Heart left ventricle (tissue), 16 donors: ENCODE data around the gene PMP22. TPM values are rescaled to one million over a fixed set of nuclear protein-coding genes. Genes with fewer than 3 reads are reported as not detected.
"Not testable (repeated sequence)": the region's sequence is repeated elsewhere in the genome, so short reads cannot be mapped to it uniquely, and the experiment has no call there.

Source experiments
- ATAC-seq, 4 donors: fragments of 200-7000 bp; cut with Tn5 transposase; one replicate each; pipeline ENCODE4 v1.9.1; 2020 to 2022; ENCODE audit warnings: moderate library complexity in 4 of 4, mild to moderate bottlenecking in 3 of 4, moderate number of reproducible peaks in 1 of 4
- DNase-seq, 5 donors: peaks; one replicate each; pipeline ENCODE4 v3.0.0-alpha.2; 2020
- H3K27ac ChIP-seq, 12 donors: fragments of 200-600 bp; sonication (generic) in 4 of 12; one replicate each; pipeline versions ENCODE4 v1.5.0 to v1.8.0; 2016 to 2022; ENCODE audit warnings: mild to moderate bottlenecking in 2 of 12
- H3K27me3 ChIP-seq, 9 donors: fragments of 200-600 bp; sonication (generic) in 2 of 9; one replicate each; pipeline versions ENCODE4 v1.5.1 to v1.8.0; 2016 to 2022; ENCODE audit warnings: mild to moderate bottlenecking in 3 of 9
- H3K36me3 ChIP-seq, 9 donors: fragments of 200-600 bp; sonication (generic) in 2 of 9; one replicate each; pipeline versions ENCODE4 v1.5.0 to v1.8.0; 2018 to 2022; ENCODE audit warnings: mild to moderate bottlenecking in 2 of 9
- H3K4me1 ChIP-seq, 12 donors: fragments of 200-600 bp; sonication (generic) in 4 of 12; one replicate each; pipeline versions ENCODE4 v1.5.0 to v1.8.0; 2016 to 2022; ENCODE audit warnings: mild to moderate bottlenecking in 3 of 12
- H3K4me3 ChIP-seq, 12 donors: fragments of 200-600 bp; sonication (generic) in 4 of 12; one replicate each; pipeline versions ENCODE4 v1.5.0 to v1.8.0; 2017 to 2022; ENCODE audit warnings: mild to moderate bottlenecking in 9 of 12, moderate library complexity in 4 of 12
- H3K9me3 ChIP-seq, 12 donors: fragments of 200-600 bp; sonication (generic) in 4 of 12; one replicate each; pipeline versions ENCODE4 v1.5.0 to v1.8.0; 2016 to 2022; ENCODE audit warnings: mild to moderate bottlenecking in 1 of 12
- POLR2A ChIP-seq, 2 donors: fragments of 450-650 bp; IDR thresholded peaks; one replicate each; pipeline ENCODE4 v1.6.1; 2017; ENCODE audit warnings: antibody characterized with exemption in 2 of 2, mild to moderate bottlenecking in 2 of 2, moderate library complexity in 2 of 2
- whole genome bisulfite sequencing, 4 donors: extraction: QIAGEN DNeasy Blood & Tissue Kit in 2 of 4; methylation state at CpG; one replicate each; pipeline versions ENCODE4 v1.1.5 to v1.1.7; 2013 to 2018; 5-methylcytosine and 5-hydroxymethylcytosine counted together
- intact Hi-C, 10 donors: fragments of 100-400 bp; cut with DNase I; formaldehyde crosslinking; loops; one replicate each; pipeline versions ENCODE4 v1.11.1 to v1.14.2; 2022
- polyA plus RNA-seq, 2 donors: library from polyadenylated mRNA; stranded (reverse); fragments of 200-250 nt; gene quantifications; one replicate each; pipeline ENCODE4 v1.2.3, GENCODE V29; 2013
- total RNA-seq, 9 donors: library from RNA; depleted of rRNA in 2 of 9; stranded (reverse); fragments of >200 nt in 2 of 9; fragmentation: NEBNext Ultra II Directional in 3 of 9; extraction: Animal tissue kit (Norgen Biotek cat#: 25700) in 3 of 9; gene quantifications; one replicate each; pipeline versions ENCODE4 v1.1.0 to v1.2.4, GENCODE V29; 2016 to 2023
- TF ChIP-seq, protein P1 (sequence below), 12 donors: fragments of 200-600 bp; sonication (generic) in 4 of 12; IDR thresholded peaks; one replicate each; pipeline versions ENCODE4 v1.5.0 to v1.8.0; 2018 to 2022; ENCODE audit warnings: antibody characterized with exemption in 12 of 12, mild to moderate bottlenecking in 5 of 12
- donor health status: ischemic (EF 13 %, LVEDD 7.1; RV severe dilation, severe dysfunction).
- donor health status: healthy with polysubstance abuse.
- donor health status: DM: no; HTN: yes; CAD: no.
- donor health status: DM: no; HTN: no; CAD: no.
- donor health status: ischemic (EF 25% LVEDD 6.9; RV normal size, moderate dysfunction).
- donor health status: ischemic (EF 25% LVEDD 5.7; RV mildly dilated, moderate dysfunction).
- donor health status: healthy.
- donor health status: DM: yes; HTN: yes; CAD: no.
- donor health status: ischemic (EF 35%, LVEDD 5.7; RV mildly dilated, moderate dysfunction).
- donor health status: nonischemic (EF 11% LVEDD 7.7; RV severe dilation, severe dysfunction).
- donor health status: DM: yes; HTN: yes; CAD: no.
- donor health status: PGD.
- donor health status: ischemic (EF 29% LVEDD 5.4; RV normal size, mild dysfunction).
- donor health status: nonischemic (EF 23%, LVEDD 6.1; RV moderate dilation, normal function).

The PMP22 gene
- total and polyA plus RNA-seq, 11 donors, result 92.2 to 421 (median 186) TPM

DNA sequence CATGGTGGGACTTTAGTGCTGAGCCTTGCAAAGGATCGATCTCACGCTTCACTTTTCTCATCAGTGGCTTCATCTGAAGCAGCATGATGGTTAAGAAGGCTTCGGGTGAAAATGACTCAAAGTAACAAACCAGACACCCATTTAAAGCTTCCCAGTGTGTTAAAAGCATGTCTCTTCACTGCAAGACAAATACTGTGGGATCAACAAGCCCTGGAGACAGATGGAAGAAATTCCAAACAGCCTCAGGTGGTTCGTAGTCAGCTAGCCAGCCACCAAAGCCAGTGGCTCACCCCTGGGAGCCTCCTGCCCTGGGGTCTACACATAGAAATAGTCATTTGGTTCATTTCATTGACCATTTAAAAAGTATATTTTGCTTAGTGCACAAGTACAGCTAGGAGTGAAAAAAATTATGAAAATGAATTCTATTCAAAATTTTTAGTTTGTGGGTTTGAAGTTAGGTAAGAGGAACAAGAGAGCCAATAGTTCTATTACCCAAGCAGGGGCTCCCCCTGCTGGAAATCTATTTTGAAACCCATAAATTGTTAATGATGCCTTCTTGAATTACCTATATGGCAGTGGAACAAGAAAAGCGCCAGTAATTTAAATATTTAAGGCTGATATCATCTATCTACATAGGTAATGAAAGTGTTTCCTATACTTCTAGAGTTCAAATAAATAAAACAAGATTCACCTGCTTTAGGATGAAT is 51.6 kb downstream of the PMP22 start:
- 83 to 91% (median 86%) methylated on average over 5 of the region's 5 CpGs for WGBS, 4 donors
- Histone ChIP-seq H3K27me3 (no peaks in the 10 kb centered on the region), H3K27ac (no peak overlapping the region), H3K36me3 (no peaks in the 10 kb centered on the region), H3K4me1 (no peaks in the 10 kb centered on the region), H3K4me3 (no peak overlapping the region), H3K9me3 (no peaks in the 10 kb centered on the region)
- no peak for TF ChIP-seq POLR2A (IDR thresholded peaks at IDR 0.05)
- TF ChIP-seq, protein P1, sequence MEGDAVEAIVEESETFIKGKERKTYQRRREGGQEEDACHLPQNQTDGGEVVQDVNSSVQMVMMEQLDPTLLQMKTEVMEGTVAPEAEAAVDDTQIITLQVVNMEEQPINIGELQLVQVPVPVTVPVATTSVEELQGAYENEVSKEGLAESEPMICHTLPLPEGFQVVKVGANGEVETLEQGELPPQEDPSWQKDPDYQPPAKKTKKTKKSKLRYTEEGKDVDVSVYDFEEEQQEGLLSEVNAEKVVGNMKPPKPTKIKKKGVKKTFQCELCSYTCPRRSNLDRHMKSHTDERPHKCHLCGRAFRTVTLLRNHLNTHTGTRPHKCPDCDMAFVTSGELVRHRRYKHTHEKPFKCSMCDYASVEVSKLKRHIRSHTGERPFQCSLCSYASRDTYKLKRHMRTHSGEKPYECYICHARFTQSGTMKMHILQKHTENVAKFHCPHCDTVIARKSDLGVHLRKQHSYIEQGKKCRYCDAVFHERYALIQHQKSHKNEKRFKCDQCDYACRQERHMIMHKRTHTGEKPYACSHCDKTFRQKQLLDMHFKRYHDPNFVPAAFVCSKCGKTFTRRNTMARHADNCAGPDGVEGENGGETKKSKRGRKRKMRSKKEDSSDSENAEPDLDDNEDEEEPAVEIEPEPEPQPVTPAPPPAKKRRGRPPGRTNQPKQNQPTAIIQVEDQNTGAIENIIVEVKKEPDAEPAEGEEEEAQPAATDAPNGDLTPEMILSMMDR (IDR thresholded peaks at IDR 0.05), result peak in 11 of 12 donors; percentile 18 to 50 (median 38)
- intact Hi-C loops, result no loop called here
- DNase-seq, result no peak
- no peak for ATAC-seq

DNA sequence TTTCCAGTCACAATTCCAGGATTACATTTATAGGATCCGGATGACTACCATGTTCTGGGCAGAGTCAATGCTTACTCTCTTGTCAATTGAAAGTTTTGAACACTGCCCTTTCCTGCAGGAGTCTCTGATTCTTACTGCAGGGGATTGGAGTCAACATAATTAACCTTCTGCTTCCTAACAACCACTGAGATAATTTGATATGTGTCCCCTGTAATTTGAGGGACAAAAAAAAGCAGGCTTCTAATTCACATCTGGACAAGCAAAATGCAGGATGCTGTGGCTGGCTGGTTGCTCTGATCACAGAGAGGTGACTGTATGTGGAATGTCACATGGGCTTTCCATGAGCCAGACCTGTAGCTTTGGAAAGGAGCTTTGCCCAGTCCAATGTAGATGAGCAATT is 54.9 kb downstream of the PMP22 start:
- Histone ChIP-seq H3K27ac (no peak overlapping the region), H3K27me3 (no peaks in the 10 kb centered on the region), H3K36me3 (no peaks in the 10 kb centered on the region), H3K4me1 (no peaks in the 10 kb centered on the region), H3K4me3 (no peak overlapping the region), H3K9me3 (peaks cover 0 to 8% (median 0%) of the 10 kb centered on the region in 12 donors)
- no peak for DNase-seq
- intact Hi-C loops, result no loop called here
- 70 to 87% (median 73%) methylated on average over 1 of the region's 1 CpG for WGBS, 4 donors
- TF ChIP-seq, protein P1 (IDR thresholded peaks at IDR 0.05), result no peak
- no peak for TF ChIP-seq POLR2A (IDR thresholded peaks at IDR 0.05)
- ATAC-seq, result no peak

DNA sequence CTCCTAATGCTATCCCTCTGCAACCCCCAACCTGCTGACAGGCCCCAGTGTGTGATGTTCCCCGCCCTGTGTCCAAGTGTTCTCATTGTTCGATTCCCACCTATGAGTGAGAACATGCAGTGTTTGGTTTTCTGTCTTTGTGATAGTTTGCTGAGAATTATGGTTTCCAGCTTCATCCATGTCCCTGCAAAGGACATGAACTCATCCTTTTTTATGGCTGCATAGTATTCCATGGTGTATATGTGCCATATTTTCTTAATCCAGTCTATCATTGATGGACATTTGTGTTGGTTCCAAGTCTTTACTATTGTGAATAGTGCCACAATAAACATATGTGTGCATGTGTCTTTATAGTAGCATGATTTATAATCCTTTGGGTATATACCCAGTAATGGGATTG is 62.1 kb downstream of the PMP22 start:
- WGBS, 4 donors, result 93 to 100% (median 94%) methylated on average over 2 of the region's 2 CpGs
- H3K4me1 ChIP-seq, H3K36me3 ChIP-seq, DNase-seq, H3K4me3 ChIP-seq, H3K27me3 ChIP-seq, ATAC-seq, intact Hi-C loops, H3K27ac ChIP-seq: not testable (repeated sequence)
- peaks cover 0 to 38% (median 13%) of the 10 kb centered on the region in 12 donors for H3K9me3 ChIP-seq

DNA sequence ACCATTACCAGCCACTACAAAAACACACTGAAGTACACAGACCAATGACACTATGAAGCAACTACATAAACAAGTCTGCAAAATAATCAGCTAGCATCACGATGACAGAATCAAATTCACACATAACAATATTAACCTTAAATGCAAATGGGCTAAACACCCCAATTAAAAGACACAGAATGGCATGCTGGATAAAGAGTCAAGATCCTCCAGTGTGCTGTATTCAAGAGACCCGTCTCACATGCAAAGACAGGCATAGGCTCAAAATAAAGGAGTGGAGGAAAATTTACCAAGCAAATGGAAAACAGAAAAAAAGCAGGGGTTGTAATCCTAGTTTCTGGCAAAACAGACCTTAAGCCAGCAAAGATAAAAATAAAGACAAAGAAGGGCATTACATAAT is 64.6 kb downstream of the PMP22 start:
- intact Hi-C loops, H3K4me3 ChIP-seq, DNase-seq, H3K36me3 ChIP-seq, ATAC-seq, H3K27me3 ChIP-seq, H3K27ac ChIP-seq, H3K4me1 ChIP-seq: not testable (repeated sequence)
- peaks cover 0 to 41% (median 13%) of the 10 kb centered on the region in 12 donors for H3K9me3 ChIP-seq
- 89 to 95% (median 91%) methylated on average over 2 of the region's 2 CpGs for WGBS, 4 donors

DNA sequence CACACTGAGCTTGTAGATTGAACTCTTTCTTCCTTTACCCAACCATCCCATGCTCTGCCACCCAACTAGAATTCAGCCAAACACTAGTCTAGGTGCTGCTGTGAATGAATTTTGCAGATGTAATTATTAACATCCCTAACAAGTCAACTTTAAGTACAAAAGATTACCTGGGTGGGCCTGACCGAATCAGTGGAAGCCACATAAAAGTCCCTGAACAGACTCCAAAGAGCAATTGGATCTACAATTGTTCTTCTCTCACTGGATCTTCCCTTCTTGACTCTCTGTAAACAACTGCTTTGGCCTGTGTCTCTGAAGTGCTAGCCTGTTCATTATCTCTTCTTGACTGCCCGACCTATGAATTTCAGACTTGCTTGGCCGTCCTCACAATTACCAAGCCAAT is 67.9 kb downstream of the PMP22 start:
- ATAC-seq, result no peak
- intact Hi-C loops, result no loop called here
- H3K9me3 ChIP-seq, result peaks cover 0 to 41% (median 13%) of the 10 kb centered on the region in 12 donors

More for the DNA sequence above, 67.9 kb downstream of the PMP22 start:
- DNase-seq, result no peak
- Histone ChIP-seq H3K4me1 (peaks cover 0 to 4% (median 0%) of the 10 kb centered on the region in 12 donors), H3K27ac (no peak overlapping the region), H3K4me3 (no peak overlapping the region), H3K27me3 (no peaks in the 10 kb centered on the region), H3K36me3 (no peaks in the 10 kb centered on the region)
- TF ChIP-seq, protein P1 (IDR thresholded peaks at IDR 0.05), result no peak
- TF ChIP-seq POLR2A (IDR thresholded peaks at IDR 0.05), result no peak
- 83 to 97% (median 93%) methylated on average over 3 of the region's 3 CpGs for WGBS, 4 donors
